Measurements from ENCODE around the gene MYH6.
"Not testable (repeated sequence)": the region's sequence is repeated elsewhere in the genome, so short reads cannot be mapped to it uniquely, and the experiment has no call there.

MYH6 gene

GRCh38 chr14:23435543-23436326 is 27.7 kb upstream of the MYH6 start, which contains the start of gene MYH7:
Gene MYH7 (minus strand): TSS chr14:23435660. CDS start chr14:23433732, 1,928 bp downstream.
- no peak for DNase-seq

- no peak for DNase-seq
These were observed 26.6 kb upstream of the MYH6 start for GRCh38 chr14:23434488-23435222.

- no peak for DNase-seq
These were observed 25.4 kb upstream of the MYH6 start for GRCh38 chr14:23433457-23433856.

GRCh38 chr14:23432946-23433345 is 24.9 kb upstream of the MYH6 start:
- no peak for DNase-seq

- DNase-seq, result no peak
These were observed 24.2 kb upstream of the MYH6 start for GRCh38 chr14:23432102-23432925.

- DNase-seq, result no peak
These were observed 23.4 kb upstream of the MYH6 start for GRCh38 chr14:23431486-23431885.

GRCh38 chr14:23430723-23431085 is 22.6 kb upstream of the MYH6 start:
- peak; percentile 12 for DNase-seq

- no peak for DNase-seq
These were observed 22.1 kb upstream of the MYH6 start for GRCh38 chr14:23430016-23430722.

- DNase-seq, result no peak
These were observed 20.8 kb upstream of the MYH6 start for GRCh38 chr14:23428686-23429495.

- DNase-seq, result not testable (repeated sequence)
These were observed 17.7 kb upstream of the MYH6 start for GRCh38 chr14:23425798-23426197.

GRCh38 chr14:23425169-23425568 is 17.1 kb upstream of the MYH6 start:
- no peak for DNase-seq

GRCh38 chr14:23423657-23424056 is 15.6 kb upstream of the MYH6 start:
- DNase-seq, result no peak

- no peak for DNase-seq
These were observed 13.5 kb upstream of the MYH6 start for GRCh38 chr14:23421594-23421993.

GRCh38 chr14:23419646-23420045 is 11.6 kb upstream of the MYH6 start:
- not testable (repeated sequence) for DNase-seq

GRCh38 chr14:23418021-23418420 is 9.9 kb upstream of the MYH6 start:
- DNase-seq, result no peak

GRCh38 chr14:23417269-23417668 is 9.2 kb upstream of the MYH6 start:
- not testable (repeated sequence) for DNase-seq

GRCh38 chr14:23416801-23417200 is 8.7 kb upstream of the MYH6 start:
- no peak for DNase-seq

- no peak for DNase-seq
These were observed 8.0 kb upstream of the MYH6 start for GRCh38 chr14:23415821-23416778.

- DNase-seq, result no peak
These were observed 7.1 kb upstream of the MYH6 start for GRCh38 chr14:23414906-23415820.
